A549 treated with AZD9567 at 1 μM for 4 hours (cell line): ENCODE results near the gene DIS3. TPM values are rescaled to one million over a fixed set of nuclear protein-coding genes. Genes with fewer than 3 reads are reported as not detected.

Experiments used
- total RNA-seq: library from RNA; stranded (reverse); fragments of 200-300 nt; extraction: Qiagen RNA extraction; gene quantifications from 5 replicates; pipeline ENCODE4 v1.2.3, GENCODE V29; 2022; ENCODE audit not compliant: insufficient read depth

DIS3 gene
- 18.0 to 25.7 TPM (median 19.7 TPM) in 5 replicates for total RNA-seq

GRCh38 chr13:72781451-72782439 lies at the start of gene DIS3, which contains the start of gene PIBF1:
Gene DIS3 (minus strand): TSS chr13:72781900. CDS start chr13:72781832, 68 bp downstream.
Gene PIBF1 (plus strand): TSS chr13:72782133. CDS start chr13:72783470, 1,337 bp downstream.

GRCh38 chr13:72727417-72728289 lies 54.0 kb downstream of the DIS3 start, which contains the start of the genes BORA and MZT1:
Gene BORA (plus strand): TSS chr13:72727923. CDS start chr13:72728941, 1,018 bp downstream.
Gene MZT1 (minus strand): TSS chr13:72727629. CDS start chr13:72727602, 27 bp downstream.

Other genes starting within 250 kb of the DIS3 start
- 7.5 to 16.1 TPM (median 13.8 TPM) in 5 replicates for gene MZT1, start 54.3 kb downstream of the DIS3 start, total RNA-seq
- gene BORA, start 54.0 kb downstream of the DIS3 start, total RNA-seq = 5.5 to 8.4 TPM (median 7.7 TPM) in 5 replicates
- gene PIBF1, start 233 bp upstream of the DIS3 start, total RNA-seq = 4.0 to 7.3 TPM (median 4.6 TPM) in 5 replicates